A673 (cell line): ENCODE results near the gene NRSN1. TPM values are rescaled to one million over a fixed set of nuclear protein-coding genes. Genes with fewer than 3 reads are reported as not detected.

Experiments
- BruUV-seq: library from RNA; stranded (reverse); fragments of 400-500 nt; replicated peaks from 2 replicates; lab custom pipeline; 2021; lab: Mats Ljungman, UMichigan
- CTCF ChIA-PET: fragments of 300-600 bp; sonication (Branson Sonifier 250); formaldehyde crosslinking; loops from one replicate; lab custom pipeline; 2022; ENCODE audit warnings: antibody characterized with exemption; lab: Charles Lee
- POLR2A ChIA-PET: fragments of 300-600 bp; sonication (Branson Sonifier 250); formaldehyde crosslinking; loops from one replicate; lab custom pipeline; 2022; ENCODE audit warnings: antibody characterized with exemption; ENCODE audit not compliant: low non-redundant PET; lab: Charles Lee
- DNase-seq: peaks from one replicate; pipeline ENCODE4 v3.0.0-alpha.2; 2015; ENCODE audit warnings: low spot score
- H3K27ac ChIP-seq: fragments of 200-600 bp; sonication (generic); 2 replicates; pipeline ENCODE4 v1.5.1; 2016; ENCODE audit warnings: mixed run types, low read depth, mild to moderate bottlenecking, mixed read lengths, antibody characterized with exemption, low read length; ENCODE audit not compliant: poor library complexity, severe bottlenecking
- H3K27me3 ChIP-seq: fragments of 200-600 bp; sonication (generic); replicated peaks from 2 replicates; pipeline ENCODE4 v1.6.1; 2017; ENCODE audit warnings: mixed run types, low read depth, mild to moderate bottlenecking, mixed read lengths, antibody characterized with exemption, low read length; ENCODE audit not compliant: insufficient read depth, poor library complexity
- H3K36me3 ChIP-seq: fragments of 200-600 bp; sonication (generic); 2 replicates; pipeline ENCODE4 v1.6.1; 2016; ENCODE audit warnings: mixed run types, mild to moderate bottlenecking, mixed read lengths, antibody characterized with exemption, low read length; ENCODE audit not compliant: insufficient read depth, poor library complexity, severe bottlenecking
- H3K4me1 ChIP-seq: fragments of 200-600 bp; sonication (generic); 2 replicates; pipeline ENCODE4 v1.6.1; 2017; ENCODE audit warnings: mixed run types, mild to moderate bottlenecking, mixed read lengths, antibody characterized with exemption, low read length; ENCODE audit not compliant: insufficient read depth, poor library complexity, severe bottlenecking
- H3K4me3 ChIP-seq: fragments of 200-600 bp; sonication (generic); 2 replicates; pipeline ENCODE4 v1.5.1; 2016; ENCODE audit warnings: low read depth, mixed run types, mild to moderate bottlenecking, mixed read lengths, low read length; ENCODE audit not compliant: poor library complexity, severe bottlenecking
- H3K9me3 ChIP-seq: fragments of 200-600 bp; sonication (generic); 2 replicates; pipeline ENCODE4 v1.6.1; 2016; ENCODE audit warnings: mixed run types, low read depth, mild to moderate bottlenecking, mixed read lengths, antibody characterized with exemption, low read length; ENCODE audit not compliant: poor library complexity, severe bottlenecking
- CTCF ChIP-seq: fragments of 300-800, 200-600 bp; sonication (generic); conservative IDR thresholded peaks from 2 replicates; pipeline ENCODE4 v1.5.1; 2017; ENCODE audit warnings: low read depth, mild to moderate bottlenecking, antibody characterized with exemption, low read length, moderate library complexity, mixed read lengths
- EZH2 ChIP-seq: fragments of 200-600 bp; sonication (generic); IDR thresholded peaks from 2 replicates; pipeline ENCODE4 v1.6.1; 2017; ENCODE audit warnings: borderline replicate concordance, low read depth, mild to moderate bottlenecking, mixed read lengths, antibody characterized with exemption, low read length; ENCODE audit not compliant: poor library complexity, severe bottlenecking
- intact Hi-C: fragments of 100-400 bp; cut with micrococcal nuclease; formaldehyde crosslinking; loops from one replicate; pipeline ENCODE4 v1.10.0; 2022; ENCODE audit not compliant: unreplicated experiment
- total RNA-seq: library from RNA; stranded (reverse); gene quantifications from 2 replicates; pipeline ENCODE4 v1.2.3, GENCODE V29; 2021

Gene NRSN1
- total RNA-seq, 1 experiment from 2014 or later = not detected

- no peaks in the 10 kb centered on the region for H3K27me3 ChIP-seq
- no peak overlapping the region for H3K4me3 ChIP-seq
- TF ChIP-seq EZH2 = no peak
- TF ChIP-seq CTCF = no peak
- H3K9me3 ChIP-seq = no peaks in the 10 kb centered on the region
- H3K4me1 ChIP-seq = no peaks in the 10 kb centered on the region
- ChIA-PET CTCF (no interaction called here), POLR2A (no interaction called here)
- intact Hi-C loops = no loop called here
- no TSS peak for BruUV-seq
- H3K36me3 ChIP-seq = no peaks in the 10 kb centered on the region
- H3K27ac ChIP-seq = no peak overlapping the region
- no peak for DNase-seq
Observed at GRCh38 chr6:24152014-24152413, 26.0 kb downstream of the NRSN1 start.

GRCh38 chr6:24154121-24154520, 28.1 kb downstream of the NRSN1 start:
- CTCF ChIA-PET = interaction anchor here (0.7 kb wide), 1 partner anchor 235 kb away, joined by 3 read pairs; no protein-coding TSS in a partner anchor

GRCh38 chr6:24157886-24158285, 31.9 kb downstream of the NRSN1 start:
- BruUV-seq = no TSS peak
- no peak overlapping the region for H3K4me3 ChIP-seq
- no peaks in the 10 kb centered on the region for H3K4me1 ChIP-seq
- POLR2A ChIA-PET = no interaction called here
- H3K27me3 ChIP-seq = no peaks in the 10 kb centered on the region
- no peak for TF ChIP-seq CTCF
- TF ChIP-seq EZH2 = no peak
- no peaks in the 10 kb centered on the region for H3K9me3 ChIP-seq
- no peak overlapping the region for H3K27ac ChIP-seq
- intact Hi-C loops = no loop called here
- DNase-seq = no peak
- H3K36me3 ChIP-seq = no peaks in the 10 kb centered on the region
- CTCF ChIA-PET = no interaction called here

More at GRCh38 chr6:24154121-24154520, 28.1 kb downstream of the NRSN1 start:
- Histone ChIP-seq H3K9me3 (no peaks in the 10 kb centered on the region), H3K27me3 (no peaks in the 10 kb centered on the region), H3K27ac (no peak overlapping the region), H3K4me3 (no peak overlapping the region), H3K36me3 (no peaks in the 10 kb centered on the region), H3K4me1 (no peaks in the 10 kb centered on the region)
- no TSS peak for BruUV-seq
- no peak for DNase-seq
- POLR2A ChIA-PET = no interaction called here
- intact Hi-C loops = no loop called here
- no peak for TF ChIP-seq CTCF
- no peak for TF ChIP-seq EZH2
